GM19351 (cell line): ENCODE results near the gene TARDBP.
"Not testable (repeated sequence)": the region's sequence is repeated elsewhere in the genome, so short reads cannot be mapped to it uniquely, and the experiment has no call there.

ENCODE experiments used
- ATAC-seq: cut with Tn5 transposase; IDR thresholded peaks from one replicate; pipeline ENCODE4 v1.9.1; 2021; ENCODE audit warnings: mild to moderate bottlenecking, moderate library complexity; ENCODE audit not compliant: unreplicated experiment

The TARDBP gene

GRCh38 chr1:11042065-11042464 is 29.6 kb downstream of the TARDBP start:
- no peak for ATAC-seq

GRCh38 chr1:11042995-11043874 is 30.8 kb downstream of the TARDBP start:
- ATAC-seq, result no peak

- ATAC-seq, result no peak
These were observed 31.8 kb downstream of the TARDBP start for GRCh38 chr1:11044086-11044848.

GRCh38 chr1:11044849-11045427 is 32.5 kb downstream of the TARDBP start:
- ATAC-seq, result no peak

GRCh38 chr1:11045428-11046269 is 33.2 kb downstream of the TARDBP start:
- ATAC-seq, result no peak

- ATAC-seq, result no peak
These were observed 33.8 kb downstream of the TARDBP start for GRCh38 chr1:11046270-11046566.

- no peak for ATAC-seq
These were observed 34.3 kb downstream of the TARDBP start, which contains the start of gene MASP2 for GRCh38 chr1:11046625-11047365. Gene MASP2 (minus strand): TSS chr1:11047239. CDS start chr1:11047207, 32 bp downstream.

GRCh38 chr1:11051121-11051520 is 38.7 kb downstream of the TARDBP start:
- not testable (repeated sequence) for ATAC-seq

- ATAC-seq, result no peak
These were observed 39.5 kb downstream of the TARDBP start for GRCh38 chr1:11051781-11052511.

- ATAC-seq, result no peak
These were observed 40.6 kb downstream of the TARDBP start for GRCh38 chr1:11052839-11053757.

- no peak for ATAC-seq
These were observed 41.3 kb downstream of the TARDBP start for GRCh38 chr1:11053758-11054137.

GRCh38 chr1:11054181-11054580 is 41.7 kb downstream of the TARDBP start:
- ATAC-seq, result no peak

GRCh38 chr1:11054666-11055065 is 42.2 kb downstream of the TARDBP start:
- no peak for ATAC-seq

GRCh38 chr1:11055676-11056075 is 43.2 kb downstream of the TARDBP start:
- no peak for ATAC-seq

- ATAC-seq, result no peak
These were observed 44.0 kb downstream of the TARDBP start for GRCh38 chr1:11056504-11056903.

- no peak for ATAC-seq
These were observed 45.0 kb downstream of the TARDBP start for GRCh38 chr1:11057477-11057876.

- no peak for ATAC-seq
These were observed 45.6 kb downstream of the TARDBP start for GRCh38 chr1:11058026-11058425.

- no peak for ATAC-seq
These were observed 46.2 kb downstream of the TARDBP start for GRCh38 chr1:11058595-11059154.
